Femur (tissue), 1 donor: Measurements from ENCODE around the gene PC.
A peak's percentile ranks its signal among the peaks of the same experiment; 100 is the strongest.

Experiments
- DNase-seq: peaks from one replicate; pipeline ENCODE4 v3.0.0-alpha.2; 2017

The PC gene

DNA sequence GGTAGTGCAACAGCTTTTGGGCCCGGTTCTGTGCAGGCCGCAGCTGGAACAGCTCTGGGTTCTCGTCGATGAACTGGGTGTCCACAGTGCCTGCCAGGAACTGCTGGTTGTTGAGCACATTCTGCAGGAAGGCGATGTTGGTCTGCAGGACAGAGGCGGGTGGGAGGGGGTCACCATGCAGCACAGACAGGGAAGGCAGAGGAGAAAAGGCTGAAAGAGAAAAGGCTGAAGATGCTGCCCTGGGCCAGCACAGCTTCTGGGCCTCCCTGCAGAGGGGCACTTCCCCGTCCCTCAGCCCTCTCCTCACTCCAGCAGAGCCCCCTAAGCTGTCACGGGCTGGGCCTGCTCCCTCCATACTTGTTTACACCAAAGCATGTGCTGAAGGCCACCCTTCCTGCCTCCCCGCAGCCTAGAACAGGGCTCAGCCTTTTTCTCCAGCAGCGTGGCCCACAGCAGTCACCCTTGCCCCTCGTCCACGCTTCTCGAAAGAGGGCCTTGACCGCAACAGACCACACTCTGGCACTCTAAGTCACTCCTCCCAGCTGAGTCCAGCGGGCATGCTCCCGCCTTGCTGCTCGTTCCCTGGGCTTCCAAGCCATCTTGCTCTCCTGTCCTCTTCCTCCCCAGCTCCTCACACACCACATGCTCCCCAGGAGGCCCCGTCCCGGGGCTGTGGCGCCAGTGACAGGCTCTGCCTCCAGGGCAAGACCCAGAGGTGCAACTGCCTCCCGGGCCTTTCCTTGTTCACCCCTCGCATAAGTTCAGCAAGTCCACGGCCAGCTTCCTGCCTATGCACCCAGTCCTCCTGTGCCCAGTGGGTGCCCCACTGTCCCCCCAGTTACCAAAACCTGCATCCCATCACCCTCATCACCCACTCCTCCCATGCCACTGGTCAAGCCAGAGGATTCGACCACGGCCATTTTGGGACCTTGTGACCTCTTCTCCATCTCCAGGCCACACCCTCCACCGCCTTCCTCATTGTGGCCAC, 104.6 kb downstream of the PC start:
- no peak for DNase-seq

DNA sequence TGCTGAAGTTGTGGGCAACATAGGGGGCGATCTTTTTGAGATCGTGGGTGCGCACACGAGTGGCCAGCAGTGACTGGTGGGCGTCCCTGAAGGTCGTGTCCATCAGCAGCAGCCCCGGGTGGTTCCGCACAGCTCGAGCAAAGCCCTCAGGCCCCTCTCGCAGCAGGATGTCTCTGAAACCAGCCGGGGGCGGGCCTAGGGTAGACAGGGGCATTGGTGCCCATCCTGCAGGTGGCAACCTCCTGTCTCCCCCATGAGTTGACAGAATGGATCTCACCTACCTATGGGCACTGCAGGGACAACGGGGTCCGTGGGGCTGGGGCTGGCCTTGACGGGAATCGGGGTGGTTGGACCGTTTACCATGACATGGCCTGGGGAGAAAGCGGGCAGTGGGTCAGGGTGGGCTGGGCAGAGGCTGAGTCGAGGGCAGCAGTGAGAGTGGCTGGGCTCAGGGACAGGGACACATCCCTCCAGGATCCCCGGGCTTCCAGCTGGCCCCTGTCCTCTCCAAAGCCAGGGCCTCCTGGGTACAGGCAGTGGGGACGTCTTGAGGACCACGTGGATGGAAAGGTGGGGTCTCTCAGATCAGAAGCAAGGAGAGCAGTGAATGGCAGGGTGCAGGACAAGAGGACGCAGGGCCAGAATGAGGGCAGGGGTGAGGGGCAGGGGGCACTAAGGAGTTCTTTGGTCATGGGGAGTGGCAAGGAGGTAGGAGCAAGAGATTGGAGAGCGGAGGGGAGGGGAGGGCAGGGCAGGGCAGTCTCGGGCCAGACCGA, 105.5 kb downstream of the PC start:
- DNase-seq, result no peak

DNA sequence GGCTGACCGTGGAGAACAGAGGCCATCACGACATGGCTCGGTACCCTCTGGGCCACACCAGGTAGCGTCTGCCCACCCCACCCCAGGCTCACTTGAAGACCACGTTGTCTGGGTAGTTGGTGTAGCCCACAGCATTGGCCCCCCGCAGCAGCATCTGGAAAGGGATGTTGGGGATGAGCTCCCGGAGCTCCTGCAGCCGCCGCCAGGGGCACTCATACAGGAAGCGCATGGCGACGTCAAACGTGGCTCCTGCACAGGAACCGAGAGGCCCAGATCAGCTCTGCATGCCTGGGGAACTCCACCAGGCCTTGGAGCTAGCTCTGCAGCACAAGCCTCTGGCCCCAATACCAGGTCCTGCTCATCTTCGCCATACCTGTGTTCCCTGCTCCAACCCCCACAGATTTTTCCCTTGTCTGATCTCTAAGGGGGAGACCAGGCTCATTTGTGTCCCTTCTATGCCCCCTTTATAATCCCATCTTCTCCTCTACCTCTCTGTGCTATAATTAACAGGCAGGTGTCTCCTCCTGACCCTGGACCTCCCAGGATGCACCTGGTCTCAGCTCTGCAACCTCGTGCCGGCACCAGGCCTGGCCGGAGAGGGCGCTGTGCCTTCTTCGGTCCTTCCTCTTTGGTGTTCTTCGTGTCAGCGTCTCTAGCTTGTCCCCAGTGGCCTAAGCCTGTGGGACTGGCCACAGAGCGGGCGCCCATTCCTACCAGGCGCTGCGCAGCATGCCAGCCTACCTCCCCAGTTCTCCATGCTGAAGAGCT, 106.3 kb downstream of the PC start:
- DNase-seq, result peak; percentile 27

DNA sequence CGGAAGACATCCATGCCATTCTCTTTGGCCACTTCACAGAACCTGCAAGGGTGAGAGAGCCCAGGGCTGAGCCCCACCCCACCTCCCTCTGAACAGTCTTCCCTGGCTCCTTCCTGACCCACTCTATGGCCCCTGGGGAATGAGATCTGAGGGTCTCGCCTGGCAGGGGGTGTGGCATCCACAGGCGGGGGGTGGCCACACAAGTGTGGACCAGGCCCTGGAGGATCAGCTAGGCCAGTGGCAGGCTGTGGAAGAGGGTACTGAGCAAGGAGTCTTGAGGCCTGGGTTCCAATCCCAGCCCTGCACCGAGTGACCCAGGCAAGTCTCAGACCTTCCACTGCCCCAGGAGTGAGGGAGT, 107.0 kb downstream of the PC start:
- peak; percentile 20 for DNase-seq

DNA sequence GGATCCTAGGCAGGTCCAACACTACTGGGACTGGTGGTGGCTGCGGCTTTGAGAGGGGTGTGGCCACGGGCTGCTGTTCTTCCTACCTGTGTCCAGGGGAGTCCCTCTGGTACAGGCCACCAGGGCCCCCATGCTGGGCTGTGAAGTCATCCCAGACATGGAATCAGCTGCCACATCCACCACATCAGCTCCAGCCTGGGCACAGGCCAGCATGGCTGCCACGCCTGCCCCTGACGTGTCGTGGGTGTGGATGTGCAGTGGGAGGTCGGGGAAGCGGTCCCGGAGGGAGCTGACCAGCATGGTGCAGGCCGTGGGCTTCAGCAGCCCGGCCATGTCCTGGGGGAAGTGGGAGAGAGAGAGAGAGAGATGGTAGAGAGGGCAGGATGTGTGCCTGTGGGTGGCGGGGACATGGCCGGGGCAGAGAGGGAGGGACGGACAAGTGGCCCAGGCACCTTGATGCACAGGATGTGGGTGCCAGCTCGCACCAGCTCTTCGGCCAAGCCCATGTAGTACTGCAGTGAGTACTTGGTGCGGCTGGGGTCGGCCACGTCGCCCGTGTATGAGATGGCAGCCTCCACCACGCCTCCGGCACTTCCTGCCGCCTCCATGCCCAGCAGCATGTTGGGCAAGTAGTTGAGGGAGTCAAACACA, 107.5 kb downstream of the PC start:
- DNase-seq, result peak; percentile 17

DNA sequence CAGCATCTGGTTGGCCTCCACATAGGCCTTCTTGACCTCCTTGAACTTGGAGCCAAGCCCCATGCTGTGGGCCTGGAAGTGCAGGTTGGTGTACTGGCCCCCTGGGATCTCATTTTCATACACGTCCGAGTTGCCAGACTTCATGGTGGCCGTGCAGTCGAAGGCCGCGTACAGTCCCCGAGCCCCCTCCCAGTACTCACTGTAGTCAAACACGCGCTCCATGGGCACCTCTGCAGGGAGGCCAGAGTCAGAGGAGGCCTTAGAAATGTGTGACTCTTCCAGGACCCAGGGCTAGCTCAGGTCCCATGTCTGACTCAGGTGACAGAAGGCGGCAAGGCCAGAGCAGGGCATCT, 108.0 kb downstream of the PC start:
- DNase-seq, result peak; percentile 15

DNA sequence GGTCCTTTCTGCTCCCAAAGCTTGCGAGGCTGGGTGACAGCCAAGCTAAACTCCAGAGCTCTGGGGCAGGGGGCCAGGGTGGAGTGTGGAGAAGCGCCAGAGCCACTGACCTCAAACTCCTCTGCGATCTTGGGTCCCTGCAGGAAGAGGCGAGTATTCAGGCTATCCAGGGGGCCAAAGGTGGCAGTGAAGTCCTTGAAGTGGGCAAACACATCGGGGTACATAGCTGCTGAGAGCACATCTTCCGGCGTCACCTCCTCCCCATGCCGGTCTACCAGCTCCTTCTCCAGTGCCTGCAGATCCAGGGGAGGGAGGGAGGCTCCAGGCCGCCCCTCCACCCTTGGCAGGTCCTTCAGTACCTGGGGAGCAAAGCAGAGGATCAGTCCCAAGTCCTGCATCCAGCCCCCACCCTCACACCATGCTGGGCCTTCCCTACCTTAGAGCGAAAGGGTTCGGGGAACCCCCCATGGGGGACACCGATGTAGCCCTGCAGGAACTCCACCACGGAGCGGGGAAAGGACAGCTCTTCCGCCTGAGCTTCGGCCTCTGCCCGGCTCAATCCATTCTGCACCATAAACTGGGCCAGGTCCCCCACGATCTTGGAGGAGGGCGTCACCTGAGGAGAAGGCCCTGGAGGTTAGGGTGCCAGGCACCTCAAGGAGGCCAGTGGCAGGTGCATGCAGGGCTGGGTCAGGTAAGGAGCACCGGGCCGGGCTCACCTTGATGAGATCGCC, 108.5 kb downstream of the PC start:
- no peak for DNase-seq

DNA sequence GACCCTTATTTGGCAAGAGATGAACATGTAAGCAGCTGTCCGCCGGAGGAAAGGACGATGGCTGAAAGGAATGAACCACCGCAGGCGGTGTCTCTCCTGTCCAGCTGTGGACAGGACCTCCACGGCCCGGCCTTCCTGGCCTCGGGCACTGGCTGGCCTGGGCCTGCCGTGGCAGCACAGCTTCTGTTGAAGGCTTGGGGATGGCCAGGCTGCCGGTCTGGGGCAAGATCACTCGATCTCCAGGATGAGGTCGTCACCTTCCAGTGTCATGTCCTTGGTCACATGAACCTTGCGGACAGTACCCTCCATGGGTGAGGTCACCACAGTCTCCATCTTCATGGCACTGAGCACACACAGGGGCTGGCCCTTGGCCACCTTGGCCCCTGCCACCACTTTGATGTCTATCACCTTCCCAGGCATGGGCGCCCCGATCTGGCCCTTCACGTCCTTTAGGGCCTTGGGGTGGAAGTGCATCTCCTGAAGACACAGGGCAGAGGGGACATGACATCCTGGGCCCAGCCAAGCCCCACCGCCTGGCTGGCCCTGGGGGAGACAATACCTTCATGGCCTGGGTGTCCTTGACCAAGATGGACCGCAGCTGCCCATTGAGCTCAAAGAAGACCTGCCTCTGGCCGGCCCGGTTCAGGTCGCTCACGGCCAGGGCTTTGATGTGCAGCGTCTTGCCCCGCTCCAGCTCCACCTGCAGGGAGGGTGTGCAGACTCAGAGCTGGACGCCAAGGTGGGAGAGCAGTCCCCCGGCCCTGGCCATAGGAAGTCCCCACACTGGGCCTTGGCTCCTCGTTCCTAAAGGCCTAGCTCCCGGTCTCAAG, 109.3 kb downstream of the PC start:
- DNase-seq, result peak; percentile 18

DNA sequence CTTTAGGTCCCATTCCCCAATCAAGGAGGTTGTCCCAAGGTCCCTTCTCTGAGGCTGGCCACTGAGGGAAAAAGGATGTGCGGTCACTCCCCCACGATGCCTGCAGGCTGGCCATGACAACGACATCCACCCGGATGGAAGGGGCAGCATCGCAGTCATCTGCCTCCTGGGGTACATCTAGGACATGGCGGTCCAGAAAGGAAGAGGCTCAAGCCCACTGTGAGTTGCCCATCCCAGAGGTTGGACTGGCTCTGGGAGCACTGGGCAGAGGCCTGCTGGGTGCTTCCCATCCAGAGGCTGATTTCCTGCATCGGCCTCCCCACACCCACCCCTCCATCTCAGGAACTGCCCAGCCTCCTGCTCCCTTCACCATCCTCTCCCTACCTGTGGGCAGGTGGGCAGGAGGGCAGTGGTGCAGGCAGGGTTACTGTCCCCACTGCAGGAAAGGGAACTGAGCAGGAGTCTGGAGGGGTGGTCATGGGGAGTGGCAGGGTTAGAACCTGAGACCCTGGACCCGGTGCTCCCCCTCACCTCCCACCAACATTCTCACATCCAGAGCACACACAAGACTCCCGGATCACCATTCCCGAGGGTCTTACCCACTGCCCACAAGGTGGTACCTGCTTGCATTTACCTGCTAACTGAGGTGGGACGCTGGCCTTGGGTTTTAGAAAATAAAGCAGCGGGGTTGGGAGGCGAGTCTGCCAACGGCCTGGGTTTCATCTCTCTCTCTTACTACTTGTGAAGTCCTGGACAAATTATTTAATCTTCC, 110.5 kb downstream of the PC start:
- no peak for DNase-seq

DNA sequence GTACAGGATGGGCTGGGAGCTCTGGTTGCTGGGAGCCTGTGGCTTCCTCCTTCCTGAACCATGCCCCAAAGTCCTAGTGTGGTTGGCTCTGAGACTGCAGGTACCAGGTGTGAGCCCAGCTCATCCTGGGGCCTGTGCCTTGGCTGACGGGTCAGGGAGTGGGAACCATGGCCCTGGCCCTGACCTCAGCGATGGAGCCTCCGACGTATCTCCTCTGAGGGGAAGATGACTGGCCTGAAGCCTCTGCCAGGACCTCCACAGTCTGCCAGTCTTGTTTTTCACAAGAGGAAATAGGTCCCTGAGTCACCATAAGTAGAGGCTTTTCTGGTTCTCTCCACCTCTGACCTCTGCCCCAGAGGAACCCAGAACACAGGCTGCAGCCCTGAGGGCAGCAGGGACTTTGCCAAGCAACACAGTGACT, 111.5 kb downstream of the PC start:
- DNase-seq, result peak; percentile 18

DNA sequence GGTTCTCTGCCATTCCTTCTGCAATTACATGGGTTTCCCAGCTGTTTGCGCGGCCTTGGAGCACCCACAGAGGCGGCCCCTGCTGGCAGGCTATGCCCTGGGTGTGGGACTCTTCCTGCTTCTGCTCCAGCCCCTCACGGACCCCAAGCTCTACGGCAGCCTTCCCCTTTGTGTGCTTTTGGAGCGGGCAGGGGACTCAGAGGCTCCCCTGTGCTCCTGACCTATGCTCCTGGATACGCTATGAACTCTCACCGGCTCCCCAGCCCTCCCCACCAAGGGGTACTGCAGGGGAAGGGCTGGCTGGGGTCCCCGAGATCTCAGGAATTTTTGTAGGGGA, 112.3 kb downstream of the PC start:
- DNase-seq, result peak; percentile 15

DNA sequence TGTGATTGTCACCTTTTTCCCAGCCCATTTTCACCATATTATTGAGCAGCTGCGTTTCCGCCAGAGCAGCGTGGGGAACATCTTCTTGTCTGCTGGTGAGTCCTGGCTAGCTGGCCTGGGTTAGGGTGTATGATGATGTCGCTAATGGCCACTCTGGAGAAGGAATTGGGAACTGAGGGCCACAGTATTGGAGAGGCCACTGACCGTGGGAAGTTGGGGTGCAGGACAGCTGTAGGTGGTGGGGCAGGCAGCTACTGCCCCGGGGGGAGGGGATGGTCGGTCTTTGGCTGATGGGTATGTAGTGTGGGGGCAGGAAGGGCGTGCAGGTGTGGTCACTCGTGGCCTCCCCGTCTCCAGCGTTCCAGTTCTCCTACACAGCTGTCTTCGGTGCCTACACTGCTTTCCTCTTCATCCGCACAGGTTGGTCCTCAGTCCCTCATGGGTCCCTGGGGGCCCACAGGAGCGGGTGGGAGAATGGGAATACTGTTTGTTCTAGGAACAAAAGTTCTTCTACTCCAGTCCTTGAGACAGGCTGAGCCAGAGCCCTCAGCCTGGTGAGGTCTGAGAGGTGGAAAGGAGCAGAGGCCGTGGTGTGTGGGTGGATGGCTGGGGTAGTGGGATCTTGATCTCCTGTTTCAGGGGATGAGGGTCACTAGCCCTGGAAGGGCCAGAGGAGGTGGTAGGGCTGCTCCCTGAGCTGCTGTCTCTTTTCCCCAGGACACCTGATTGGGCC, 112.9 kb downstream of the PC start:
- peak; percentile 18 for DNase-seq

DNA sequence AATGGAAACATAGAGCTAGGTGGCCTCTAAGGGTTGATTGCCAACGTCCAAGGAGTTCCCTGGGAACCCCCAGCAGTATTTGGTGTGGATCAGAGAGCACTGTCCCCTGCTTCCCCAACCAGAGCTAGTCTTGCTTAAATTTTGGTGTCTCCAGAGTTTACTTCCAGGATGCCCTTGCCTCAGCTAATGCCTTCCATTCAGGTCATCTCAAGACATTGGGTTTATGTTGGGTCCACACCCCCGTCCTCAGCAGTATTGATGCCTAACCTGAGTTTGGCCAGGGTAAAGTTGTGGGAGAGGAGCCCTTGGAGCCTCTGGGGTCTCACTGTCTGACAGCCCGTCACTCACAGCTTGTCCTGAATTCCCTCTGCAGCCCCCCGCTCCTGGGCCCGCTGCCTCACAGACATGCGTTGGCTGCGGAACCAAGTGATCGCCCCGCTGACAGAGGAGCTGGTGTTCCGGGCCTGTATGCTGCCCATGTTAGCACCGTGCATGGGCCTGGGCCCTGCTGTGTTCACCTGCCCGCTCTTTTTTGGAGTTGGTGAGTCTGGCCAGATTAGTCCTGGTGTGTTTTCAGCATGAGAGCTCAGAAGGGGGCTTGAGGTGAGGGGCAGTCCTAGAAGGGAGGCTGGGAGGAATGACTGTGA, 113.6 kb downstream of the PC start:
- peak; percentile 19 for DNase-seq

DNA sequence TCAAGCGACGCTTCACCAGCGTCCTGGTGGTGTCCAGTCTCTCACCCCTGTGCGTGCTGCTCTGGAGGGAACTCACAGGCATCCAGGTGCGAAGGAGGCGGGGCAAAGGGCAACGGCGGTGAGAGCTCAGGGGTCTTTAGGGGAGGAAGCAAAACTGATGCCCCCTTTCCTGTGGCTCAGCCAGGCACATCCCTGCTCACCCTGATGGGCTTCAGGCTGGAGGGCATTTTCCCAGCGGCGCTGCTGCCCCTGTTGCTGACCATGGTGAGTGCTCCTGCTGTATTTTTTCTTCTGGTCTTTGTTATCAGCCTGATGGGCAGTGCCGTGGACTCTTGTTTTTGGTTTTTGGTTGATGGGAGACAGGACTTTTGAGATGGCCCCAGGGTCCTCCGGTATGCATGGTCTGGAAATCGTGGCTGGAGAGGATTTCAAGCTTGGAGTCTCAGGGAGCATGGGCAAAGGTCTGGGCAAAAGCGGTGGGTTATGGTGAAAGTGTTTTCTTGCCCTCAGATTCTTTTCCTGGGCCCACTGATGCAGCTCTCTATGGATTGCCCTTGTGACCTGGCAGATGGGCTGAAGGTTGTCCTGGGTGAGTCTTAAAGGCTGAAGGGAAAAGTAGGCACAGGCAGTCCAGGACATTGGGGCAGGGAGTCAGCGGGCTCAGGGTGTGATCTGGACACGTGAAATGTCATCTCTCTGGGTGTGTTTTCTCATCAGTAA, 114.2 kb downstream of the PC start:
- no peak for DNase-seq

DNA sequence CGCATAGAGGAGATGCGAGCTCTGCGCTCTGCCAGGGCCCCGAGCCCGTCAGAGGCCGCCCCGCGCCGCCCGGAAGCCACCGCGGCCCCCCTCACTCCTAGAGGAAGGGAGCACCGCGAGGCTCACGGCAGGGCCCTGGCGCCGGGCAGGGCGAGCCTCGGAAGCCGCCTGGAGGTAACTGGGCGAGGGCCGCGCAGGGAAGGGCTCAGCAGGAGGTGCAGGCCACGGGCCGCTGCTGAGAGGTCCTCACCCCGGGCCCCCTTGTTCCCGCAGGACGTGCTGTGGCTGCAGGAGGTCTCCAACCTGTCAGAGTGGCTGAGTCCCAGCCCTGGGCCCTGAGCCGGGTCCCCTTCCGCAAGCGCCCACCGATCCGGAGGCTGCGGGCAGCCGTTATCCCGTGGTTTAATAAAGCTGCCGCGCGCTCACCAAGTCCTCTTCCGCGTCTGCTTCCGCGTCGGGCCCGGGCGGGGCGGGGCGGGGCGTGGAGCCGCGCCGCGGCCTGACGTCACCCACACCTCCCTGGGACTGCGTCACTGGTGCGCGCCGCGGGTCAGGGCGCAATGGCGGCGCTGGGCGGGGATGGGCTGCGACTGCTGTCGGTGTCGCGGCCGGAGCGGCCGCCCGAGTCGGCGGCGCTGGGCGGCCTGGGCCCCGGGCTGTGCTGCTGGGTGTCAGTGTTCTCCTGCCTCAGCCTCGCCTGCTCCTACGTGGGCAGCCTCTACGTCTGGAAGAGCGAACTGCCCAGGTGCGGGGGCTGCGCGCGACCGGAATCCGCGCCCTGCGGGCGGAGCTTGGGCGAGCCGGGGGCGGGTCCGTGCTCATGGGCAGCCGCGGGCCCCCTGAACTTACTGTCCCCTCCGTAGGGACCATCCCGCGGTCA, 115.0 kb downstream of the PC start, which contains the start of gene RCE1:
TSS of gene RCE1 (plus strand) at position 546 of the 880 bp plus-strand sequence. CDS start at position 561, 15 bp downstream.
- DNase-seq, result peak; percentile 95

DNA sequence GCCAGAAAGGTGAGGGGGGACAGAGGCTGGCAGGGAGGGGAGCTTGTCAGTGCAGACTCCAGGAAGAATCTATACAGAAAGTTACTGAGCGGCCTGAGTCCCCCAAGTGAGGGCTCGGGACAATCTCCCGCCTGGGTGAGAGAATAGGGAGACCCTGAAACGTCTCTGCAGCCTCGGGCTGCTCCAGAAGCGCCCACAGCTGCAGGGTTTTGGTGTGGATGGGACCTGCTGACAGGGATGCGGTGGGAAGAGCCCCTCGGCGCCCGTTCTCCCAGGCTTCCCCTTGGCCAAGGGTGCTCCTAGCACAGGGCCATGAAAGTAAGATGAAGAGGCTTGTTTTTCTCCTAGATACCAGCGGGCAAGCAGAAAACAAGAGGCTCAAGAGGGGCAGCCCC, 115.7 kb downstream of the PC start:
- no peak for DNase-seq

DNA sequence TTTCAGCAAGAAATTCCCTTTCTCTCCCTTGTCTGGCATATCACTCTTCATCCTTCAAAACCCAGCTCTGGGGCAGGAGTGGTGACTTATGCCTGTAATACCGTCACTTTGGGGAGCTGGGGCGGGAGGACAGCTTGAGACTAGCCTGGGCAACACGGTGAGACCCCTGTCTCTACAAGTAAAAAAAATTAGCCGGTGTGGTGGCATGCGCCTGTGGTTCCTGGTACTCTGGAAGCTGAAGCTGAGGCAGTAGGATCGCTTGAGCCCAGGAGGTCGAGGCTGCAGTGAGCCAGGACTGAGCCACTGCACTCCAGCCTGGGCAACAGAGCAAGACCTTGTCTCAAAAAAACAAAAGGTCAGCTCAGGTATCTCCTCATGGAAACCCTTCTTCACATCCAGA, 116.3 kb downstream of the PC start:
- no peak for DNase-seq
